NCI-H524 (cell line): ENCODE measurements around the gene CADPS2.

Experiments used
- DNase-seq, 2 experiments: peaks; one replicate each; lab custom pipeline; 2025; lab: John Stamatoyannopoulos, UW

CADPS2 gene

GRCh38 chr7:122453432-122453831, 432.8 kb downstream of the CADPS2 start:
- DNase-seq = no peak

GRCh38 chr7:122448893-122449589, 437.2 kb downstream of the CADPS2 start:
- no peak for DNase-seq

- peak in 1 of 2 experiments; percentile 7 for DNase-seq
Observed at GRCh38 chr7:122442929-122443328, 443.3 kb downstream of the CADPS2 start.

- peak in 1 of 2 experiments; percentile 34 for DNase-seq
Observed at GRCh38 chr7:122438492-122438891, 447.8 kb downstream of the CADPS2 start.

- peak in 1 of 2 experiments; percentile 34 for DNase-seq
Observed at GRCh38 chr7:122438006-122438405, 448.3 kb downstream of the CADPS2 start.

GRCh38 chr7:122433765-122434164, 452.5 kb downstream of the CADPS2 start:
- no peak for DNase-seq

- DNase-seq = no peak
Observed at GRCh38 chr7:122430710-122431109, 455.6 kb downstream of the CADPS2 start.

- DNase-seq = no peak
Observed at GRCh38 chr7:122429926-122430325, 456.3 kb downstream of the CADPS2 start.

GRCh38 chr7:122425731-122426130, 460.5 kb downstream of the CADPS2 start:
- DNase-seq = no peak

GRCh38 chr7:122423591-122423990, 462.7 kb downstream of the CADPS2 start:
- DNase-seq = no peak

- no peak for DNase-seq
Observed at GRCh38 chr7:122416336-122416735, 469.9 kb downstream of the CADPS2 start.

- DNase-seq = no peak
Observed at GRCh38 chr7:122415510-122415909, 470.8 kb downstream of the CADPS2 start.

- DNase-seq = no peak
Observed at GRCh38 chr7:122413339-122413738, 472.9 kb downstream of the CADPS2 start.

- no peak for DNase-seq
Observed at GRCh38 chr7:122412883-122413282, 473.4 kb downstream of the CADPS2 start.

- DNase-seq = no peak
Observed at GRCh38 chr7:122412441-122412840, 473.8 kb downstream of the CADPS2 start.

GRCh38 chr7:122407195-122407594, 479.1 kb downstream of the CADPS2 start:
- DNase-seq = no peak

GRCh38 chr7:122403113-122403512, 483.1 kb downstream of the CADPS2 start:
- DNase-seq = no peak

- DNase-seq = no peak
Observed at GRCh38 chr7:122402235-122402634, 484.0 kb downstream of the CADPS2 start.

GRCh38 chr7:122397381-122397780, 488.9 kb downstream of the CADPS2 start:
- peak; percentile 90 to 95 for DNase-seq

- DNase-seq = no peak
Observed at GRCh38 chr7:122394512-122394911, 491.7 kb downstream of the CADPS2 start.

- DNase-seq = no peak
Observed at GRCh38 chr7:122384528-122384927, 501.7 kb downstream of the CADPS2 start.

- peak; percentile 61 to 77 for DNase-seq
Observed at GRCh38 chr7:122383934-122384333, 502.3 kb downstream of the CADPS2 start.

- DNase-seq = peak; percentile 69 to 84
Observed at GRCh38 chr7:122380992-122381391, 505.3 kb downstream of the CADPS2 start.

- DNase-seq = no peak
Observed at GRCh38 chr7:122379491-122379890, 506.8 kb downstream of the CADPS2 start.
